HG02943 (cell line): Measurements from ENCODE around the gene ACOT6.
"Not testable (repeated sequence)": the region's sequence is repeated elsewhere in the genome, so short reads cannot be mapped to it uniquely, and the experiment has no call there.

Source experiments
- ATAC-seq: cut with Tn5 transposase; IDR thresholded peaks from one replicate; pipeline ENCODE4 v1.9.1; 2021; ENCODE audit warnings: mild to moderate bottlenecking, low read depth, moderate library complexity; ENCODE audit not compliant: unreplicated experiment

Gene ACOT6

DNA sequence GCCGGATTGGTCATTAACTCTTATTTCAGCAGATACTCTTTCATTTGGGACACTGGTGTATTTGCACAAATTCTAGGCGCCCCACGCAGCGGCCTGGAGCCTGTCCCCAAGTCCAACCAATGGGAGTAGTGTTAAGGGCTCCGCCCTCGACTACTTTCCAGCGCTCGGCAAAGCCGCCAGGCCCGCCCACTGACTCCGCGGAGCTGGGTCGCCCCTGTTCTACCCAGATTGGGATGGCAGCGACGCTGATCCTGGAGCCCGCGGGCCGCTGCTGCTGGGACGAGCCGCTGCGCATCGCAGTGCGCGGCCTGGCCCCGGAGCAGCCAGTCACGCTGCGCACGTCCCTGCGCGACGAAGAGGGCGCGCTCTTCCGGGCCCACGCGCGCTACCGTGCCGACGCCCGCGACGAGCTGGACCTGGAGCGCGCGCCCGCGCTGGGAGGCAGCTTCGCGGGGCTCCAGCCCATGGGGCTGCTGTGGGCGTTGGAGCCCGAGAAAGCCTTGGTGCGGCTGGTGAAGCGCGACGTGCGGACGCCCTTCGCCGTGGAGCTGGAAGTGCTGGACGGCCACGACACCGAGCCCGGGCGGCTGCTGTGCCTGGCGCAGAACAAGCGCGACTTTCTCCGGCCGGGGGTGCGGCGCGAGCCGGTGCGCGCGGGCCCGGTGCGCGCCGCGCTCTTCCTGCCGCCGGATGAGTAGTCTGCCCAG lies at the start of gene ACOT6:
TSS of gene ACOT6 (plus strand) at position 179 of the 707 bp plus-strand sequence. CDS start at position 234, 55 bp downstream.
- peak; percentile 74 for ATAC-seq

DNA sequence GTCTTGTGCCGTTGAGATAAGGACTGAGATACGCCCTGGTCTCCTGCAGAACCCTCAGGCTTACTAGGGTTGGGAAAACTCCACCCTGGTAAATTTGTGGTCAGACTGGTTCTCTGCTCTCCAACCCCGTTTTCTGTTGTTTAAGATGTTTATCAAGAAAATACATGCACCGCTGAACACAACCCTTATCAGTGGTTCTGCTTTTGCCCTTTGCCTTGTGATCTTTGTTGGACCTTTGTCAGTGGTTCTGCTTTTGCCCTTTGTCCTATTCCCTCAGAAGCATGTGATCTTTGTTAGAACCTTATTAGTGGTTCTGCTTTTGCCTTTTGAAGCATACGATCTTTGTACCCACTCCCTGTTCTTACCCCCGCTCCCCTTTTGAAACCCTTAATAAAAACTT lies 49.6 kb upstream of the ACOT6 start:
- ATAC-seq: not testable (repeated sequence)

DNA sequence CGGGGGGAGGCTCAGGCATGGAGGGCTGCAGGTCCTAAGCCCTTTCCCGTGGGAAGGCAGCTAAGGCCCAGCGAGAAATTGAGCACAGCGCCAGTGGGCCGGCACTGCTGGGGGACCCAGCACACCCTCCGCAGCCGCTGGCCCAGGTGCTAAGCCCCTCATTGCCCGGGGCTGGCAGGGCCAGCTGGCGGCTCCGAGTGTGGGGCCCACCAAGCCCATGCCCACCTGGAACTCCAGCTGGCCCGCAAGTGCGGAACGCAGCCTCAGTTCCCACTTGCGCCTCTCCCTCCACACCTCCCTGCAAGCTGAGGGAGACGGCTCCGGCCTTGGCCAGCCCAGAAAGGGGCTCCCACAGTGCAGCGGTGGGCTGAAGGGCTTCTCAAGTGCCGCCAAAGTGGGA lies 45.9 kb upstream of the ACOT6 start:
- not testable (repeated sequence) for ATAC-seq

- ATAC-seq: not testable (repeated sequence)
These were observed 45.4 kb upstream of the ACOT6 start for GRCh38 chr14:73566935-73567334.

DNA sequence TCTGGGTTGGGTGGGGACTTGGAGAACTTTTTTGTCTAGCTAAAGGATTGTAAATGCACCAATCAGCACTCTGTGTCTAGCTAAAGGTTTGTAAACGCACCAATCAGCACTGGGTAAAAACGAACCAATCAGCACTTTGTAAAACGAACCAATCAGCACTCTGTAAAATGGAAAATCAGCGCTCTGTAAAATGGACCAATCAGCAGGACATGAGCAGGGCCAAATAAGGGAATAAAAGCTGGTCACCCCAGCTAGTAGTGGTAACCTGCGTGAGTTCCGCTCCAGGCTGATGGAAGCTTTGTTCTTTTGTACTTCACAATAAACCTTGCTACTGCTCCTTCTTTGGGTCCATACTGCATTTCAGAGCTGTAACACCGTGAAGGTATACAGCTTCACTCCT lies 45.0 kb upstream of the ACOT6 start:
- ATAC-seq: no peak

GRCh38 chr14:73567951-73568885 lies 44.1 kb upstream of the ACOT6 start:
- no peak for ATAC-seq

- ATAC-seq: not testable (repeated sequence)
These were observed 43.5 kb upstream of the ACOT6 start for GRCh38 chr14:73568886-73569184.

- not testable (repeated sequence) for ATAC-seq
These were observed 42.9 kb upstream of the ACOT6 start, which contains the start of gene ACOT2 for GRCh38 chr14:73569185-73569958. Gene ACOT2, plus strand, starts transcription at chr14:73569213. Its CDS starts 28 bp downstream, at chr14:73569241.

DNA sequence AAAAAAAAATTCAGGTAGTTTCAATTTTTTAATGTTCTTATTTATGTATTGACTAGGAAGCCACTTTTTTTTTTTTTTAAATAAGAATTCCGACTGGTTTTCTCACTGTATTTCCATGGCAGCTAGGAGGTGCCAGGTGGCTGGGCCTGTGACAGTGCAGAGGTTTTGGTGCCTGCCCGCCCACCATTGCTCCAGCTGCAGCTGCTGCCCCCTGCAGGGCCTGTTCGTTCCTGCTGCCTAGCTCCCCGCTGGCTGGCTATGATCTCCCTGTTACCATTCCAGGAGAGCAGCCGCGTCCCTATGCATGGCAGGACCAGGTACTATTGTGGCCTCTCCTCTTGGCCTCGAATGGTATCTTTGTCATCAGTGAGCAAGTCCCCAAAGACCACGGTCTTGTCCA lies 41.4 kb upstream of the ACOT6 start:
- ATAC-seq: not testable (repeated sequence)

DNA sequence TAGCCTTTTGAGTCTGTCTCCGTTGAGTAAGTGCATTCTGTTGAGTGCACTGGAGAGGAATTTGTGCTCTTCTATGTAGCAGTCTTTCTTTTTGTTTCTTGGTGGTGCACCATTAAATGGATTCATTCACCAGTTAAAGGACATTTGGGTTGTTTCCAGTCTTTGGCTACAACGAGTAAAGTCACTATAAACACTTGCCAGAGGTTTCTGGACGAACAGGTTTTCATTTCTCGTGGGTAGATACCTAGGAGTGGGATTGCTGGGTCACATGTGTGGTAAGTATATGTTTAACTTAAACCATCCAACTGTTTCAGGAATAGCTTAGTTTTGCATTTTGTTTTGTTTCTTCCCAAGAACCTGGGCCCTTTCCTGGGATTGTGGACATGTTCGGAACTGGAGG lies 39.3 kb upstream of the ACOT6 start:
- ATAC-seq: not testable (repeated sequence)

GRCh38 chr14:73573740-73574139 lies 38.6 kb upstream of the ACOT6 start:
- not testable (repeated sequence) for ATAC-seq

- ATAC-seq: not testable (repeated sequence)
These were observed 38.1 kb upstream of the ACOT6 start for GRCh38 chr14:73574251-73574650.

- no peak for ATAC-seq
These were observed 35.9 kb upstream of the ACOT6 start for GRCh38 chr14:73576391-73576790.

GRCh38 chr14:73577214-73577613 lies 35.1 kb upstream of the ACOT6 start:
- ATAC-seq: not testable (repeated sequence)

DNA sequence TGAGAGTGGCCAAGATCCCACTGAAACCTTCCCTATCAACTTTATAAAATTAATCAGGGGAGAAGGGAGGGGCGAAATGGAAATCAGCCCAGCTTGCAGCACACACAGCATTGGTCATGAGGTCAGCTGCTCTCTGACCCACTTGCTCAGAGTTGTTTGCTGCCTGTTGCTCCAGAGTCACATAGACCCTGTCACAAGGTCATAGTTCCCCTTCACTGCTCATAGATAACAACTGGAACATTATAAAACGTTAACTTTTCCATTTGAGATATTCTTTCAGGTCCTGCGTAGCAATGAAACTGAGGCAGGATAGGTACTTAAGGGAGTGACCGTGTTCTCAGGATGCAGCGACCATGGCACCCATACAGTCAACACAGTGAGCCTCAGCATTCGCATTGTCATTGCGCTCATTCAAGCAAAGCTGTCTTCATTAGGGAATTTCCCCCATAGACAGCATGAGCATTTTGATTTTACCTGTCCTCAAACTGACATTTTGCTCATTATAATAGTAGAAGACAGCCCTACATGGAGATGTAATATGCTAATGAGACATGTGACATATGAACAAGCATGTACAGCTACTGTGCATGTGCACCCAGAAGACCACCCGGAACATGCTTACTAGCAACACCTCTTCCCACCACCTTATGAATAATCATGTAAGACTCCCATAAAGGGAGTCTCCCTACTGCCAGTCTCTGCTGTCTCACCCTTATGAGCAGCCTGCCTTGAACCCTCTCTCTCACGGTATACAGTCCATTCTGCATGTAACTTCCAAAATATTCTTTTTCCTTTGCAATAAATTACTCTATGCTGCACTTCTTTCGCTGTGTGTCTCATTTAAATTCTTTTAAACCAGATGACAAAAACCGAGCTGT lies 30.0 kb upstream of the ACOT6 start:
- not testable (repeated sequence) for ATAC-seq

- no peak for ATAC-seq
These were observed 23.6 kb upstream of the ACOT6 start for GRCh38 chr14:73588695-73589094.

- no peak for ATAC-seq
These were observed 23.2 kb upstream of the ACOT6 start for GRCh38 chr14:73589116-73589515.

GRCh38 chr14:73590673-73591004 lies 21.7 kb upstream of the ACOT6 start:
- not testable (repeated sequence) for ATAC-seq

GRCh38 chr14:73591690-73592449 lies 20.4 kb upstream of the ACOT6 start, which contains the start of gene ACOT4:
Gene ACOT4, plus strand, starts transcription at chr14:73591873. Its CDS starts 87 bp downstream, at chr14:73591960.
- ATAC-seq: no peak
